Mesendoderm (in vitro differentiated cells): ENCODE measurements around the gene MED13. TPM values are rescaled to one million over a fixed set of nuclear protein-coding genes. Genes with fewer than 3 reads are reported as not detected.

Experiments used
- DNase-seq: peaks from one replicate; pipeline ENCODE4 v3.0.0; 2013
- H2AK5ac ChIP-seq: 2 replicates; pipeline ENCODE4 v1.6.1; 2013; ENCODE audit warnings: low read length, inconsistent platforms
- H2BK120ac ChIP-seq: 2 replicates; pipeline ENCODE4 v1.6.1; 2013; ENCODE audit warnings: low read depth, mild to moderate bottlenecking, low read length, moderate library complexity, mixed read lengths
- H2BK15ac ChIP-seq: replicated peaks from 2 replicates; pipeline ENCODE4 v1.6.1; 2013; ENCODE audit warnings: low read depth, mild to moderate bottlenecking, moderate library complexity
- H2BK5ac ChIP-seq: 2 replicates; pipeline ENCODE4 v1.6.1; 2013; ENCODE audit warnings: low read length, inconsistent platforms
- H3K18ac ChIP-seq: 2 replicates; pipeline ENCODE4 v1.6.1; 2013; ENCODE audit warnings: mild to moderate bottlenecking, low read length, mixed read lengths
- H3K23ac ChIP-seq: one replicate; pipeline ENCODE4 v1.6.1; 2013; ENCODE audit warnings: low read length
- H3K27ac ChIP-seq: 2 replicates; pipeline ENCODE4 v1.5.1; 2013; ENCODE audit warnings: low read depth, mild to moderate bottlenecking, inconsistent platforms, low read length, moderate library complexity
- H3K27me3 ChIP-seq: 2 replicates; pipeline ENCODE4 v1.6.1; 2013; ENCODE audit warnings: low read length, control low read depth, mild to moderate bottlenecking, inconsistent platforms; ENCODE audit not compliant: insufficient read depth, poor library complexity
- H3K36me3 ChIP-seq: 2 replicates; pipeline ENCODE4 v1.6.1; 2013; ENCODE audit warnings: low read length, inconsistent platforms; ENCODE audit not compliant: control insufficient read depth, insufficient read depth
- H3K4ac ChIP-seq: one replicate; pipeline ENCODE4 v1.6.1; 2013; ENCODE audit warnings: low read depth, mild to moderate bottlenecking, low read length, moderate library complexity
- H3K4me1 ChIP-seq: 2 replicates; pipeline ENCODE4 v1.6.1; 2013; ENCODE audit warnings: low read depth, low read length, inconsistent platforms; ENCODE audit not compliant: control insufficient read depth
- H3K4me2 ChIP-seq: 2 replicates; pipeline ENCODE4 v1.6.1; 2013; ENCODE audit warnings: low read length
- H3K4me3 ChIP-seq: 2 replicates; pipeline ENCODE4 v1.5.1; 2013; ENCODE audit warnings: mild to moderate bottlenecking, low read length
- H3K56ac ChIP-seq: one replicate; pipeline ENCODE4 v1.6.1; 2013; ENCODE audit warnings: low read length
- H3K79me1 ChIP-seq: 2 replicates; pipeline ENCODE4 v1.6.1; 2013; ENCODE audit warnings: low read length, inconsistent platforms
- H3K79me2 ChIP-seq: 2 replicates; pipeline ENCODE4 v1.6.1; 2013; ENCODE audit warnings: mild to moderate bottlenecking, low read length; ENCODE audit not compliant: control insufficient read depth, insufficient read depth
- H3K9ac ChIP-seq: 2 replicates; pipeline ENCODE4 v1.6.1; 2013; ENCODE audit warnings: low read length, inconsistent platforms
- H4K5ac ChIP-seq: one replicate; pipeline ENCODE4 v1.6.1; 2013; ENCODE audit warnings: low read length
- H4K8ac ChIP-seq: one replicate; pipeline ENCODE4 v1.6.1; 2013; ENCODE audit warnings: low read depth, mild to moderate bottlenecking, control low read depth, low read length, moderate library complexity
- WGBS: extraction: QIAGEN DNeasy Blood & Tissue Kit; methylation state at CpG from one replicate; pipeline ENCODE4 v1.1.7; 2013; ENCODE audit warnings: low lambda C conversion rate, missing lambda C conversion rate; ENCODE audit not compliant: insufficient coverage; ENCODE audit errors: extremely low coverage; 5-methylcytosine and 5-hydroxymethylcytosine counted together
- polyA plus RNA-seq, 2 experiments: library from polyadenylated mRNA; stranded (reverse); fragments of 200-250 nt; gene quantifications; one replicate each; pipeline ENCODE4 v1.2.3, GENCODE V29; 2013

Gene MED13, protein sequence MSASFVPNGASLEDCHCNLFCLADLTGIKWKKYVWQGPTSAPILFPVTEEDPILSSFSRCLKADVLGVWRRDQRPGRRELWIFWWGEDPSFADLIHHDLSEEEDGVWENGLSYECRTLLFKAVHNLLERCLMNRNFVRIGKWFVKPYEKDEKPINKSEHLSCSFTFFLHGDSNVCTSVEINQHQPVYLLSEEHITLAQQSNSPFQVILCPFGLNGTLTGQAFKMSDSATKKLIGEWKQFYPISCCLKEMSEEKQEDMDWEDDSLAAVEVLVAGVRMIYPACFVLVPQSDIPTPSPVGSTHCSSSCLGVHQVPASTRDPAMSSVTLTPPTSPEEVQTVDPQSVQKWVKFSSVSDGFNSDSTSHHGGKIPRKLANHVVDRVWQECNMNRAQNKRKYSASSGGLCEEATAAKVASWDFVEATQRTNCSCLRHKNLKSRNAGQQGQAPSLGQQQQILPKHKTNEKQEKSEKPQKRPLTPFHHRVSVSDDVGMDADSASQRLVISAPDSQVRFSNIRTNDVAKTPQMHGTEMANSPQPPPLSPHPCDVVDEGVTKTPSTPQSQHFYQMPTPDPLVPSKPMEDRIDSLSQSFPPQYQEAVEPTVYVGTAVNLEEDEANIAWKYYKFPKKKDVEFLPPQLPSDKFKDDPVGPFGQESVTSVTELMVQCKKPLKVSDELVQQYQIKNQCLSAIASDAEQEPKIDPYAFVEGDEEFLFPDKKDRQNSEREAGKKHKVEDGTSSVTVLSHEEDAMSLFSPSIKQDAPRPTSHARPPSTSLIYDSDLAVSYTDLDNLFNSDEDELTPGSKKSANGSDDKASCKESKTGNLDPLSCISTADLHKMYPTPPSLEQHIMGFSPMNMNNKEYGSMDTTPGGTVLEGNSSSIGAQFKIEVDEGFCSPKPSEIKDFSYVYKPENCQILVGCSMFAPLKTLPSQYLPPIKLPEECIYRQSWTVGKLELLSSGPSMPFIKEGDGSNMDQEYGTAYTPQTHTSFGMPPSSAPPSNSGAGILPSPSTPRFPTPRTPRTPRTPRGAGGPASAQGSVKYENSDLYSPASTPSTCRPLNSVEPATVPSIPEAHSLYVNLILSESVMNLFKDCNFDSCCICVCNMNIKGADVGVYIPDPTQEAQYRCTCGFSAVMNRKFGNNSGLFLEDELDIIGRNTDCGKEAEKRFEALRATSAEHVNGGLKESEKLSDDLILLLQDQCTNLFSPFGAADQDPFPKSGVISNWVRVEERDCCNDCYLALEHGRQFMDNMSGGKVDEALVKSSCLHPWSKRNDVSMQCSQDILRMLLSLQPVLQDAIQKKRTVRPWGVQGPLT (N-terminal part only)
- polyA plus RNA-seq (2013, experiment 1 of 2): 14.8 TPM
- 14.2 TPM for polyA plus RNA-seq (2013, experiment 2 of 2)

DNA sequence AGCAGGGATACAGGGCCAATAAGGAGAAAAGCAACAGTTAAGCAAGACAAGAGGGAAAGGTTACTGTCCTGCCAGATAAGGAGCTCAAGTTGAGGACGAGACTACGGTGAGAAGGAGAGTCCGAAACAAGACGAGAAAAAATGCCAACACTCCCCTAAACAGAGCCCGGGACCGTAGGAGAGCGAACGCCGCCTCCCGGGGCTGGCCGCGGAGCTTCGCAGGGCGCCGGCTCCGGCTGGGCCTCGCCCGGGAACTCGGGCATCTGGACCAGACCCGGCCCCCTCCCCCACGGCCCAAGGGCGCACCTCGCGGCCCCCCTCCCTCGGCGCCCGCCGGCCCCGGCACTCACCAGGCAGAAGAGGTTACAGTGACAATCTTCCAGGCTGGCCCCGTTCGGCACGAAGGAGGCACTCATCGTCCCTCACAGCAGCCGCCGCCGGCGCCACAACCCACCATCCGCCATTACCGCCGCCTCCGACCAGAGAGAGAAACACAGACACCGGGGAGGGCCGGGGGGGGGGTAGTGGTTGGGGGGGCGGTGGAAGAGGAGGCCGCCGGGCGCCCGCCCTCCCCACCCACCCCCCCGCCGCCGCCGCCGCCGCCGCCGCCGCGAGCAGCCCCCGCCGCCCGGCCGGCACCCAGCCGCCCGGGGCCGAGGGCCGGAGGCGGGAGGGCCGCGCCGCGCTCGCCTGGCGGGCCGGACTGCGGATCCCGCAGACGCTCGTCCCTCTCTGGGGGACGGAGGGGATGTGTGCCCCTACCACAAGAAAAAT is at the start of gene MED13:
Gene MED13 (minus strand): TSS at position 488 of the 773 bp plus-strand sequence. CDS start 73 bp downstream, at position 415.
- H3K79me1 ChIP-seq: no peaks in the 10 kb centered on the region
- H2BK5ac ChIP-seq: peak within 1 kb of the TSS; percentile 93
- H3K9ac ChIP-seq: peak within 1 kb of the TSS; percentile 99
- H3K27ac ChIP-seq: peak within 1 kb of the TSS; percentile 98
- peak within 1 kb of the TSS; percentile 99 for H3K56ac ChIP-seq
- H3K36me3 ChIP-seq: no peaks in the 10 kb centered on the region
- WGBS: no CpG with 5 or more reads among the region's 79 CpGs
- H3K18ac ChIP-seq: peak within 1 kb of the TSS; percentile 97
- H2BK15ac ChIP-seq: no peak within 1 kb of the TSS
- H3K23ac ChIP-seq: peak within 1 kb of the TSS; percentile 54
- H3K79me2 ChIP-seq: peaks cover 41% of the 10 kb centered on the region
- H3K4me1 ChIP-seq: peaks cover 1% of the 10 kb centered on the region
- no peaks in the 10 kb centered on the region for H3K27me3 ChIP-seq
- no peak within 1 kb of the TSS for H2AK5ac ChIP-seq
- H2BK120ac ChIP-seq: peak within 1 kb of the TSS; percentile 5
- peak within 1 kb of the TSS; percentile 89 for H3K4ac ChIP-seq
- H4K5ac ChIP-seq: no peak within 1 kb of the TSS
- H3K4me2 ChIP-seq: peak within 1 kb of the TSS; percentile 53
- peak; percentile 59 for DNase-seq
- H3K4me3 ChIP-seq: peak within 1 kb of the TSS; percentile 98
- H4K8ac ChIP-seq: no peak within 1 kb of the TSS

DNA sequence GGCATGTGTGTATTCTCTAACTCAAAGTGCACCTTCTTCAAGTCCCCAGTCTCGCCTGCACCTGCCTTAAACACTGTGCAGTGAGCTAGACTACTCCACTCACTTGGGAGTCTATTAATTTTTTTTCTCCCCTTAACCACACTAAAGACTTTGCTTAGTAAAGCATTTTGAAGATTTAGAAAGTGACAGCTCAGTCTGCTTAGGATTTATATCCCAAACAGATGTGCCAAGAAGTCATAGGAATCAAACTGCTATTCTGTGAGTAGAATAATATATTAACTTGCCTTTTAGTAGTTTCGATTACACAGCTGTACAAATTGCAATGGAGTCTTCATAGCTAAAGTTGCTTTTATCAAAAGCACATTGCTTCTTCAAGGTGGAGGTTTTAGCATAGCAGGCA is 47.2 kb upstream of the MED13 start:
- Histone ChIP-seq H3K56ac (no peak overlapping the region), H3K9ac (no peak overlapping the region), H3K4me3 (no peak overlapping the region), H3K79me1 (no peaks in the 10 kb centered on the region), H3K4me1 (no peaks in the 10 kb centered on the region), H3K4me2 (no peak overlapping the region), H4K8ac (no peak overlapping the region), H4K5ac (no peak overlapping the region), H3K23ac (no peak overlapping the region), H3K18ac (no peak overlapping the region), H3K4ac (no peak overlapping the region), H2BK120ac (no peak overlapping the region), H3K27ac (no peak overlapping the region), H2BK5ac (no peak overlapping the region), H3K27me3 (no peaks in the 10 kb centered on the region), H3K79me2 (no peaks in the 10 kb centered on the region), H3K36me3 (no peaks in the 10 kb centered on the region), H2AK5ac (no peak overlapping the region), H2BK15ac (no peak overlapping the region)
- no peak for DNase-seq
- WGBS: no CpG with 5 or more reads among the region's 2 CpGs

DNA sequence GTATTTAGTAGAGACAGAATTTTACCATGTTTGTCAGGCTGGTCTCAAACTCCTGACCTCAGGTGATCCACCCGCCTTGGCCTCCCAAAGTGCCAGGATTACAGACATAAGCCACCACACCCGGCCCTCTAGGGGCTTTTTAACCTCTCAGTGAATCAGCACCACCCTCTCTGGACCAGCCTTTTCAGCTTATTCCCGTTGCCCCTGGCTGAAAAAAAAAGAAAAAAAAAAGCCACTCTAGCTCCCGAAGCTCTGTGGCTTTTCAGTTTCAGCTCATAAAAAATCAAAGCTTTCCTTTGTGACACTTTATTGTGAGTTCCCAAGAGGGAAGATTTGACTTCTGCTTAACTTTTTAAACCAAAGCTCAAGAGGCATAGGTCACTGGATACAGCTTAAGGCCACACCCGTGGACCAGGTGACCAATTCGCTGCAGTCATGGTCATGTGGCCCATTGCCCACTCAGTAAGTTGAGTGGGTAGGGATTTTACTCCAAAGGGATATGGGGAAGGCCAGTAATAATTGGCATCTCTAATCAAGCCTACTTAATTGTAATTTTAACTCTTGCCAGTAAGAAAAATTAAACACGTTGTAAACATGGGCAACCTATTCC is 46.6 kb upstream of the MED13 start:
- no peak for DNase-seq
- Histone ChIP-seq H3K27ac (no peak overlapping the region), H3K4me1 (no peaks in the 10 kb centered on the region), H3K4ac (no peak overlapping the region), H3K27me3 (no peaks in the 10 kb centered on the region), H2AK5ac (no peak overlapping the region), H2BK5ac (no peak overlapping the region), H3K79me1 (no peaks in the 10 kb centered on the region), H2BK15ac (no peak overlapping the region), H4K8ac (no peak overlapping the region), H3K4me2 (no peak overlapping the region), H3K56ac (no peak overlapping the region), H3K79me2 (no peaks in the 10 kb centered on the region), H3K4me3 (no peak overlapping the region), H2BK120ac (no peak overlapping the region), H4K5ac (no peak overlapping the region), H3K18ac (no peak overlapping the region), H3K23ac (no peak overlapping the region), H3K9ac (no peak overlapping the region), H3K36me3 (no peaks in the 10 kb centered on the region)
- no CpG with 5 or more reads among the region's 7 CpGs for WGBS

DNA sequence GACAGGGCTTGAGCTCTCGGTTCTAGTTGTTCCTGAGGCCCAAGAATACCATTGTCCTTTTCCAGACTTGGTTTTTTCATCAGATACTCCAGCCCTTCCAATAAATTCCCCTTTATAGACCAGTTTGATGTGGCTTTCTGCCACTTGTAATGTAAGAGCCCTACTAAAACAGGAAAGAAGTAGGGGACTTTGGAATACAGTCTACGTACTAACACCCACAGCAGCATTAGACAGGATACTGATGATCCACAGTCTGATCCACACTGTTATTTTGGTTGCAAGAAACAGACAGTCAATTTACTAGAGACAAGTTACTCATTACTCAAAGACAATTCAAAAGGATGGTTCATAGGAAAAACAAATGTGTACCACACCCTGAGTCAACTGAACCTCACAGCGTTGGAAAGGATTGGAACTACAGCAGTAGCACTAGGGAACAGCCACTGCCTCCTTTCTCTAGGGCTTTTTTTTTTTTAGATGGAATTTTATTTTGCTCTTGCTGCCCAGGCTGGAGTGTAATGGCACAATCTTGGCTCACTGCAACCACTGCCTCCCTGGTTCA is 45.9 kb upstream of the MED13 start:
- no peaks in the 10 kb centered on the region for H3K79me1 ChIP-seq
- no peak overlapping the region for H3K9ac ChIP-seq
- no peak for DNase-seq
- no peak overlapping the region for H3K27ac ChIP-seq
- no peak overlapping the region for H3K18ac ChIP-seq
- H4K8ac ChIP-seq: no peak overlapping the region
- H3K79me2 ChIP-seq: no peaks in the 10 kb centered on the region
- H2AK5ac ChIP-seq: no peak overlapping the region
- H2BK120ac ChIP-seq: no peak overlapping the region
- no CpG with 5 or more reads among the region's 3 CpGs for WGBS
- H2BK5ac ChIP-seq: no peak overlapping the region
- no peak overlapping the region for H3K56ac ChIP-seq
- no peaks in the 10 kb centered on the region for H3K27me3 ChIP-seq
- no peak overlapping the region for H3K4me2 ChIP-seq
- H3K4me1 ChIP-seq: no peaks in the 10 kb centered on the region
- H2BK15ac ChIP-seq: no peak overlapping the region
- H4K5ac ChIP-seq: no peak overlapping the region
- H3K4me3 ChIP-seq: no peak overlapping the region
- H3K23ac ChIP-seq: no peak overlapping the region
- H3K4ac ChIP-seq: no peak overlapping the region
- no peaks in the 10 kb centered on the region for H3K36me3 ChIP-seq
